HepG2 (cell line): ENCODE measurements around the gene MAPK12. TPM values are rescaled to one million over a fixed set of nuclear protein-coding genes. Genes with fewer than 3 reads are reported as not detected.
A peak's percentile ranks its signal among the peaks of the same experiment; 100 is the strongest.

Experiments
- AFF4 ChIP-seq: sonication (generic); formaldehyde crosslinking; IDR thresholded peaks from 2 replicates; pipeline ENCODE4 v1.4.0; 2020; ENCODE audit warnings: missing genetic modification reagents
- CHCHD3 ChIP-seq: sonication (generic); formaldehyde crosslinking; IDR thresholded peaks from 2 replicates; pipeline ENCODE4 v1.8.0; 2022; ENCODE audit warnings: mild to moderate bottlenecking, missing genetic modification reagents, moderate library complexity
- ELF1 ChIP-seq: sonication (generic); formaldehyde crosslinking; IDR thresholded peaks from 2 replicates; pipeline ENCODE4 v1.4.0; 2020; ENCODE audit warnings: missing genetic modification reagents
- FOXP1 ChIP-seq, 2 experiments: fragments of 450-650 bp in 1 of 2; IDR thresholded peaks; 2 replicates each; pipeline ENCODE4 v1.6.1; 2017 to 2018; ENCODE audit warnings: antibody characterized with exemption in 1 of 2
- GABPB1 ChIP-seq: IDR thresholded peaks from 2 replicates; pipeline ENCODE4 v1.6.1; 2016; ENCODE audit warnings: mild to moderate bottlenecking, missing genetic modification reagents, moderate library complexity, missing compliant biosample characterization
- GATAD2A ChIP-seq: IDR thresholded peaks from 2 replicates; pipeline ENCODE4 v1.6.1; 2016
- IKZF5 ChIP-seq: IDR thresholded peaks from 2 replicates; pipeline ENCODE4 v1.6.1; 2018; ENCODE audit warnings: missing genetic modification reagents, mild to moderate bottlenecking, missing compliant biosample characterization
- JUN ChIP-seq: sonication (generic); formaldehyde crosslinking; IDR thresholded peaks from 2 replicates; pipeline ENCODE4 v1.4.0; 2020; ENCODE audit warnings: mild to moderate bottlenecking, missing genetic modification reagents
- KAT2B ChIP-seq: fragments of 150-350 bp; IDR thresholded peaks from 2 replicates; pipeline ENCODE4 v1.6.1; 2014; ENCODE audit warnings: low read depth, low read length, borderline replicate concordance
- MAFK ChIP-seq, 2 experiments: IDR thresholded peaks in 1 of 2; conservative IDR thresholded peaks in 1 of 2; 2 replicates each; pipeline ENCODE4 v1.6.1; 2011; ENCODE audit warnings: improper control_type of control experiment in 2 of 2, low read length in 2 of 2
- ONECUT2 ChIP-seq: sonication (generic); formaldehyde crosslinking; IDR thresholded peaks from 2 replicates; pipeline ENCODE4 v1.4.0; 2020; ENCODE audit warnings: missing genetic modification reagents
- POGZ ChIP-seq: sonication (generic); formaldehyde crosslinking; IDR thresholded peaks from 2 replicates; pipeline ENCODE4 v1.4.0; 2020; ENCODE audit warnings: mild to moderate bottlenecking, missing genetic modification reagents
- POLR2G ChIP-seq: fragments of 200-400 bp; formaldehyde crosslinking; IDR thresholded peaks from 2 replicates; pipeline ENCODE4 v1.6.1; 2018; ENCODE audit warnings: mild to moderate bottlenecking, low read depth, low read length, moderate library complexity
- ZBTB10 ChIP-seq: sonication (generic); formaldehyde crosslinking; IDR thresholded peaks from 2 replicates; pipeline ENCODE4 v1.4.0; 2020; ENCODE audit warnings: missing genetic modification reagents, borderline replicate concordance
- ZFX ChIP-seq: sonication (generic); formaldehyde crosslinking; IDR thresholded peaks from 2 replicates; pipeline ENCODE4 v1.4.0; 2020; ENCODE audit warnings: mild to moderate bottlenecking, low read depth, missing genetic modification reagents, moderate library complexity
- ZNF354B ChIP-seq: sonication (generic); formaldehyde crosslinking; IDR thresholded peaks from 2 replicates; pipeline ENCODE4 v1.8.0; 2022; ENCODE audit warnings: mild to moderate bottlenecking, missing genetic modification reagents
- ZNF746 ChIP-seq: sonication (generic); formaldehyde crosslinking; IDR thresholded peaks from 2 replicates; pipeline ENCODE4 v1.8.0; 2022; ENCODE audit warnings: mild to moderate bottlenecking, missing genetic modification reagents
- ZZZ3 ChIP-seq: sonication (generic); formaldehyde crosslinking; IDR thresholded peaks from 2 replicates; pipeline ENCODE4 v1.4.0; 2020; ENCODE audit warnings: missing genetic modification reagents, mild to moderate bottlenecking, borderline replicate concordance
- polyA plus RNA-seq, 8 experiments: library from polyadenylated mRNA; depleted of rRNA in 3 of 8; stranded (reverse) in 7 of 8; unstranded in 1 of 8; fragments of >200 nt; fragmentation: Illumina TruSeq in 4 of 8; extraction: Trizol in 4 of 8; gene quantifications; 2 replicates each; pipeline versions ENCODE4 v1.2.1 to v1.2.3, GENCODE V29; 2011 to 2016; ENCODE audit warnings: low read depth in 4 of 8, missing spikeins in 1 of 8, mixed read lengths in 1 of 8; ENCODE audit not compliant: insufficient read depth in 1 of 8
- total RNA-seq, 5 experiments: library from RNA; depleted of rRNA; stranded (reverse); fragments of >200 nt; fragmentation: Illumina TruSeq; extraction: Trizol; gene quantifications; 2 replicates each; pipeline ENCODE4 v1.2.3, GENCODE V29; 2016; ENCODE audit warnings: low read depth in 1 of 5
- TF ChIP-seq, protein P1 (sequence below): sonication (generic); formaldehyde crosslinking; IDR thresholded peaks from 2 replicates; pipeline ENCODE4 v1.9.0; 2021; ENCODE audit warnings: missing genetic modification reagents, mild to moderate bottlenecking, borderline replicate concordance
- TF ChIP-seq, protein P2 (sequence below): sonication (generic); formaldehyde crosslinking; IDR thresholded peaks from 2 replicates; pipeline ENCODE4 v1.8.1; 2023; ENCODE audit warnings: mild to moderate bottlenecking, moderate library complexity, missing genetic modification reagents

The MAPK12 gene
- total and polyA plus RNA-seq, 2 of the 13 experiments (the other 11 are each of a cell fraction or from before 2014, with no cell fraction given), result 22.2 to 23.3 TPM

- TF ChIP-seq ZBTB10 (CRISPR knock-in tag), result peak; percentile 7; the same call in 1 of the 2 replicates
- TF ChIP-seq JUN (CRISPR knock-in tag), result no peak
- TF ChIP-seq ZNF354B (CRISPR knock-in tag), result no peak
- TF ChIP-seq, protein P1, sequence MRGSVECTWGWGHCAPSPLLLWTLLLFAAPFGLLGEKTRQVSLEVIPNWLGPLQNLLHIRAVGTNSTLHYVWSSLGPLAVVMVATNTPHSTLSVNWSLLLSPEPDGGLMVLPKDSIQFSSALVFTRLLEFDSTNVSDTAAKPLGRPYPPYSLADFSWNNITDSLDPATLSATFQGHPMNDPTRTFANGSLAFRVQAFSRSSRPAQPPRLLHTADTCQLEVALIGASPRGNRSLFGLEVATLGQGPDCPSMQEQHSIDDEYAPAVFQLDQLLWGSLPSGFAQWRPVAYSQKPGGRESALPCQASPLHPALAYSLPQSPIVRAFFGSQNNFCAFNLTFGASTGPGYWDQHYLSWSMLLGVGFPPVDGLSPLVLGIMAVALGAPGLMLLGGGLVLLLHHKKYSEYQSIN (CRISPR knock-in tag), result no peak
- TF ChIP-seq CHCHD3, result 0 out of 2 replicates have a peak, but pooled peaks have one; percentile 43
- no peak for TF ChIP-seq ONECUT2 (CRISPR knock-in tag)
- peak; percentile 68 for TF ChIP-seq GATAD2A (CRISPR knock-in tag)
- TF ChIP-seq, protein P2, sequence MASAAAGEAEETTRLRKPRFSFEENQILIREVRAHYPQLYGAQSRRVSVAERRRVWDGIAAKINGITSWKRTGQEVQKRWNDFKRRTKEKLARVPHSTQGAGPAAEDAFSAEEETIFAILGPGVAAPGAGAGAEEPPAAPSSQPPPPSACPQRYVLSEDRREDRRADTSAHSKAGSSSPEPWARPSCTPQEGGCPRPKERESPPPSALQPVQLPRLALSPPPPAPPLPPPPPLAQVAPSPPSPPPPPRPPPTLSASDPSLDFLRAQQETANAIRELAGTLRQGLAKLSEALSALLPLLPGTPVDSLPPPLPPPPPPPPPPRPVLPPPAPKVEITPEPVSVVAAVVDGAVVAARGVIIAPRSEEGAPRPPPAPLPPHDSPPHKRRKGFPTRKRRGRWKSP (CRISPR knock-in tag), result no peak
- TF ChIP-seq GABPB1 (CRISPR knock-in tag), result peak; percentile 80
- TF ChIP-seq ZZZ3 (CRISPR knock-in tag), result 0 out of 2 replicates have a peak, but pooled peaks have one; percentile 4
- peak; percentile 78; the same call in 1 of the 2 replicates for TF ChIP-seq ZNF746 (CRISPR knock-in tag)
- peak; percentile 67 for TF ChIP-seq POLR2G
- TF ChIP-seq ZFX (CRISPR knock-in tag), result no peak
- no peak for TF ChIP-seq FOXP1 (IDR thresholded peaks at IDR 0.05)
- no peak for TF ChIP-seq FOXP1 (CRISPR knock-in tag; IDR thresholded peaks at IDR 0.05)
- TF ChIP-seq POGZ (CRISPR knock-in tag), result no peak
- TF ChIP-seq IKZF5 (CRISPR knock-in tag), result peak; percentile 42; the same call in 1 of the 2 replicates
- TF ChIP-seq ELF1 (CRISPR knock-in tag), result peak; percentile 79
- peak; percentile 68 to 70 for TF ChIP-seq MAFK (conservative IDR thresholded peaks at IDR 0.05 in 1 of 2, IDR thresholded peaks at IDR 0.05 in 1 of 2; ENCODE audit: low read length in 2 of 2)
- TF ChIP-seq KAT2B, result no peak
- TF ChIP-seq AFF4 (CRISPR knock-in tag), result no peak
These were observed 44.6 kb upstream of the MAPK12 start (continued) for GRCh38 chr22:50305923-50306566.
